Effector CD8-positive, alpha-beta T cell (primary cell): ENCODE measurements around the gene COA3.

Experiments
- DNase-seq: peaks from one replicate; lab custom pipeline; 2025; lab: John Stamatoyannopoulos, UW

The COA3 gene

GRCh38 chr17:42818379-42818778 lies 19.9 kb upstream of the COA3 start:
- no peak for DNase-seq

GRCh38 chr17:42817866-42818265 lies 19.4 kb upstream of the COA3 start:
- DNase-seq: no peak

GRCh38 chr17:42814633-42815399 lies 16.3 kb upstream of the COA3 start:
- no peak for DNase-seq

GRCh38 chr17:42809250-42809649 lies 10.7 kb upstream of the COA3 start:
- no peak for DNase-seq

- DNase-seq: no peak
Observed at GRCh38 chr17:42806249-42806648, 7.7 kb upstream of the COA3 start.

- no peak for DNase-seq
Observed at GRCh38 chr17:42804918-42805367, 6.4 kb upstream of the COA3 start.

GRCh38 chr17:42803074-42803883 lies 4.8 kb upstream of the COA3 start:
- no peak for DNase-seq

GRCh38 chr17:42798011-42798382 lies 507 bp downstream of the COA3 start:
- DNase-seq: no peak

GRCh38 chr17:42797067-42798007 lies 1.2 kb downstream of the COA3 start:
- DNase-seq: no peak

GRCh38 chr17:42796066-42796758 lies 2.3 kb downstream of the COA3 start:
- DNase-seq: no peak

GRCh38 chr17:42795465-42795864 lies 3.0 kb downstream of the COA3 start:
- DNase-seq: no peak

GRCh38 chr17:42795061-42795460 lies 3.4 kb downstream of the COA3 start:
- DNase-seq: no peak

- DNase-seq: no peak
Observed at GRCh38 chr17:42792545-42792944, 6.0 kb downstream of the COA3 start.

- DNase-seq: no peak
Observed at GRCh38 chr17:42791948-42792347, 6.6 kb downstream of the COA3 start.

- no peak for DNase-seq
Observed at GRCh38 chr17:42787266-42787665, 11.2 kb downstream of the COA3 start.

- DNase-seq: no peak
Observed at GRCh38 chr17:42784811-42785592, 13.5 kb downstream of the COA3 start.

GRCh38 chr17:42784409-42784808 lies 14.1 kb downstream of the COA3 start:
- no peak for DNase-seq

GRCh38 chr17:42783791-42784138 lies 14.7 kb downstream of the COA3 start:
- DNase-seq: no peak

GRCh38 chr17:42783062-42783790 lies 15.3 kb downstream of the COA3 start:
- DNase-seq: no peak
